A673 (cell line): ENCODE measurements around the gene DMXL2. TPM values are rescaled to one million over a fixed set of nuclear protein-coding genes. Genes with fewer than 3 reads are reported as not detected.

ENCODE experiments used
- BruUV-seq: library from RNA; stranded (reverse); fragments of 400-500 nt; replicated peaks from 2 replicates; lab custom pipeline; 2021; lab: Mats Ljungman, UMichigan
- CTCF ChIA-PET: fragments of 300-600 bp; sonication (Branson Sonifier 250); formaldehyde crosslinking; loops from one replicate; lab custom pipeline; 2022; ENCODE audit warnings: antibody characterized with exemption; lab: Charles Lee
- POLR2A ChIA-PET: fragments of 300-600 bp; sonication (Branson Sonifier 250); formaldehyde crosslinking; loops from one replicate; lab custom pipeline; 2022; ENCODE audit warnings: antibody characterized with exemption; ENCODE audit not compliant: low non-redundant PET; lab: Charles Lee
- DNase-seq: peaks from one replicate; pipeline ENCODE4 v3.0.0-alpha.2; 2015; ENCODE audit warnings: low spot score
- H3K27ac ChIP-seq: fragments of 200-600 bp; sonication (generic); 2 replicates; pipeline ENCODE4 v1.5.1; 2016; ENCODE audit warnings: mixed run types, low read depth, mild to moderate bottlenecking, mixed read lengths, antibody characterized with exemption, low read length; ENCODE audit not compliant: poor library complexity, severe bottlenecking
- H3K27me3 ChIP-seq: fragments of 200-600 bp; sonication (generic); replicated peaks from 2 replicates; pipeline ENCODE4 v1.6.1; 2017; ENCODE audit warnings: mixed run types, low read depth, mild to moderate bottlenecking, mixed read lengths, antibody characterized with exemption, low read length; ENCODE audit not compliant: insufficient read depth, poor library complexity
- H3K36me3 ChIP-seq: fragments of 200-600 bp; sonication (generic); 2 replicates; pipeline ENCODE4 v1.6.1; 2016; ENCODE audit warnings: mixed run types, mild to moderate bottlenecking, mixed read lengths, antibody characterized with exemption, low read length; ENCODE audit not compliant: insufficient read depth, poor library complexity, severe bottlenecking
- H3K4me1 ChIP-seq: fragments of 200-600 bp; sonication (generic); 2 replicates; pipeline ENCODE4 v1.6.1; 2017; ENCODE audit warnings: mixed run types, mild to moderate bottlenecking, mixed read lengths, antibody characterized with exemption, low read length; ENCODE audit not compliant: insufficient read depth, poor library complexity, severe bottlenecking
- H3K4me3 ChIP-seq: fragments of 200-600 bp; sonication (generic); 2 replicates; pipeline ENCODE4 v1.5.1; 2016; ENCODE audit warnings: low read depth, mixed run types, mild to moderate bottlenecking, mixed read lengths, low read length; ENCODE audit not compliant: poor library complexity, severe bottlenecking
- H3K9me3 ChIP-seq: fragments of 200-600 bp; sonication (generic); 2 replicates; pipeline ENCODE4 v1.6.1; 2016; ENCODE audit warnings: mixed run types, low read depth, mild to moderate bottlenecking, mixed read lengths, antibody characterized with exemption, low read length; ENCODE audit not compliant: poor library complexity, severe bottlenecking
- EZH2 ChIP-seq: fragments of 200-600 bp; sonication (generic); IDR thresholded peaks from 2 replicates; pipeline ENCODE4 v1.6.1; 2017; ENCODE audit warnings: borderline replicate concordance, low read depth, mild to moderate bottlenecking, mixed read lengths, antibody characterized with exemption, low read length; ENCODE audit not compliant: poor library complexity, severe bottlenecking
- intact Hi-C: fragments of 100-400 bp; cut with micrococcal nuclease; formaldehyde crosslinking; loops from one replicate; pipeline ENCODE4 v1.10.0; 2022; ENCODE audit not compliant: unreplicated experiment
- total RNA-seq: library from RNA; stranded (reverse); gene quantifications from 2 replicates; pipeline ENCODE4 v1.2.3, GENCODE V29; 2021
- TF ChIP-seq, protein P1 (sequence below): fragments of 300-800, 200-600 bp; sonication (generic); conservative IDR thresholded peaks from 2 replicates; pipeline ENCODE4 v1.5.1; 2017; ENCODE audit warnings: low read depth, mild to moderate bottlenecking, antibody characterized with exemption, low read length, moderate library complexity, mixed read lengths

Gene DMXL2
- total RNA-seq, 1 experiment from 2014 or later, result 23.2 TPM

DNA sequence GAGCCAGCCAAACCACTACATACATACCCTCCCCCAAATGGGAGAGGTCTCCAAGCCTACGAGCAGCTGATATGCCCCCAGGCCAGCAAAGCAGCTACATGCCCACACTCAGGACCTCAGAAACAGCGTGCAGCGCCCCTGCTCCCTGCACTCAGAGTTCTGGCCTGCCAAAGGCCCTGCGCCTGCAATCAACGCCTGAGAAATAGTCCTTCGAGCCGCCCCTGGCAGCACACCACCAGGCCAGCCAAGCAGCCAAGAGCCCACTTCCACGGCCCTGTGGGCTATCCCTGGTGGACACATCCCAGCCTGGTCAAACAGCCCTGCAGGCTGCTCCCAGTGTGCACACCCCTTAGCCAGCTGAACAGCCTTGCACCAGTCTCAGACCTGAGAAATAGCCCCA lies 139.1 kb downstream of the DMXL2 start:
- BruUV-seq, result no TSS peak
- no peak for DNase-seq
- ChIA-PET POLR2A (no interaction called here), CTCF (no interaction called here)
- Histone ChIP-seq H3K27me3 (no peaks in the 10 kb centered on the region), H3K36me3 (peaks cover 8% of the 10 kb centered on the region), H3K4me1 (no peaks in the 10 kb centered on the region), H3K27ac (no peak overlapping the region), H3K9me3 (peaks cover 14% of the 10 kb centered on the region), H3K4me3 (no peak overlapping the region)
- TF ChIP-seq, protein P1, sequence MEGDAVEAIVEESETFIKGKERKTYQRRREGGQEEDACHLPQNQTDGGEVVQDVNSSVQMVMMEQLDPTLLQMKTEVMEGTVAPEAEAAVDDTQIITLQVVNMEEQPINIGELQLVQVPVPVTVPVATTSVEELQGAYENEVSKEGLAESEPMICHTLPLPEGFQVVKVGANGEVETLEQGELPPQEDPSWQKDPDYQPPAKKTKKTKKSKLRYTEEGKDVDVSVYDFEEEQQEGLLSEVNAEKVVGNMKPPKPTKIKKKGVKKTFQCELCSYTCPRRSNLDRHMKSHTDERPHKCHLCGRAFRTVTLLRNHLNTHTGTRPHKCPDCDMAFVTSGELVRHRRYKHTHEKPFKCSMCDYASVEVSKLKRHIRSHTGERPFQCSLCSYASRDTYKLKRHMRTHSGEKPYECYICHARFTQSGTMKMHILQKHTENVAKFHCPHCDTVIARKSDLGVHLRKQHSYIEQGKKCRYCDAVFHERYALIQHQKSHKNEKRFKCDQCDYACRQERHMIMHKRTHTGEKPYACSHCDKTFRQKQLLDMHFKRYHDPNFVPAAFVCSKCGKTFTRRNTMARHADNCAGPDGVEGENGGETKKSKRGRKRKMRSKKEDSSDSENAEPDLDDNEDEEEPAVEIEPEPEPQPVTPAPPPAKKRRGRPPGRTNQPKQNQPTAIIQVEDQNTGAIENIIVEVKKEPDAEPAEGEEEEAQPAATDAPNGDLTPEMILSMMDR, result no peak
- no peak for TF ChIP-seq EZH2
- intact Hi-C loops, result no loop called here

GRCh38 chr15:51475736-51476135 lies 146.8 kb downstream of the DMXL2 start:
- no peak for DNase-seq
- ChIA-PET CTCF (interaction anchor here (0.6 kb wide), 1 partner anchor 326 kb away, joined by 10 read pairs; no protein-coding TSS in a partner anchor), POLR2A (no interaction called here)
- Histone ChIP-seq H3K27me3 (no peaks in the 10 kb centered on the region), H3K4me1 (peaks cover 18% of the 10 kb centered on the region), H3K4me3 (no peak overlapping the region), H3K27ac (no peak overlapping the region), H3K9me3 (no peaks in the 10 kb centered on the region), H3K36me3 (no peaks in the 10 kb centered on the region)
- BruUV-seq, result no TSS peak
- no peak for TF ChIP-seq EZH2
- TF ChIP-seq, protein P1, result no peak
- intact Hi-C loops, result no loop called here

GRCh38 chr15:51470512-51470911 lies 152.1 kb downstream of the DMXL2 start:
- BruUV-seq, result no TSS peak
- H3K27me3 ChIP-seq, result no peaks in the 10 kb centered on the region
- peaks cover 2% of the 10 kb centered on the region for H3K4me1 ChIP-seq
- ChIA-PET POLR2A (no interaction called here), CTCF (no interaction called here)
- no peak for DNase-seq
- intact Hi-C loops, result no loop called here
- TF ChIP-seq EZH2, result no peak
- TF ChIP-seq, protein P1, result no peak
- no peaks in the 10 kb centered on the region for H3K9me3 ChIP-seq
- H3K4me3 ChIP-seq, result no peak overlapping the region
- no peaks in the 10 kb centered on the region for H3K36me3 ChIP-seq
- no peak overlapping the region for H3K27ac ChIP-seq
